ENCODE data around the gene IFNA8. TPM values are rescaled to one million over a fixed set of nuclear protein-coding genes. Genes with fewer than 3 reads are reported as not detected.

The IFNA8 gene
- total RNA-seq, 1 experiment from 2014 or later, result not detected

GRCh38 chr9:21450733-21451394, 41.9 kb downstream of the IFNA8 start:
- no peak overlapping the region for H3K27ac ChIP-seq (ENCODE audit: low read depth, low read length, poor library complexity, severe bottlenecking)
- DNase-seq (ENCODE audit: low spot score), result no peak
- no peaks in the 10 kb centered on the region for H3K9me3 ChIP-seq (ENCODE audit: low read depth, low read length, poor library complexity, severe bottlenecking)
- ChIA-PET CTCF (no interaction called here), POLR2A (ENCODE audit: low non-redundant PET) (no interaction called here)
- H3K4me3 ChIP-seq (ENCODE audit: low read depth, low read length, poor library complexity, severe bottlenecking), result no peak overlapping the region
- no peak for TF ChIP-seq EZH2 (IDR thresholded peaks at IDR 0.05; ENCODE audit: borderline replicate concordance, low read depth, low read length, poor library complexity, severe bottlenecking)
- no peak for TF ChIP-seq CTCF (conservative IDR thresholded peaks at IDR 0.05; ENCODE audit: low read depth, low read length)
- intact Hi-C loops (cut with micrococcal nuclease; ENCODE audit: unreplicated experiment), result no loop called here
- BruUV-seq (replicated peaks), result no TSS peak
- H3K27me3 ChIP-seq (replicated peaks; ENCODE audit: insufficient read depth, low read depth, low read length, poor library complexity), result no peaks in the 10 kb centered on the region
- H3K4me1 ChIP-seq (ENCODE audit: insufficient read depth, low read length, poor library complexity, severe bottlenecking), result no peaks in the 10 kb centered on the region
- no peaks in the 10 kb centered on the region for H3K36me3 ChIP-seq (ENCODE audit: insufficient read depth, low read length, poor library complexity, severe bottlenecking)

GRCh38 chr9:21452681-21453080, 43.8 kb downstream of the IFNA8 start:
- intact Hi-C loops (cut with micrococcal nuclease; ENCODE audit: unreplicated experiment), result no loop called here

GRCh38 chr9:21454149-21454548, 45.2 kb downstream of the IFNA8 start:
- no peak for DNase-seq (ENCODE audit: low spot score)
- Histone ChIP-seq H3K4me3 (ENCODE audit: low read depth, low read length, poor library complexity, severe bottlenecking) (no peak overlapping the region), H3K9me3 (ENCODE audit: low read depth, low read length, poor library complexity, severe bottlenecking) (no peaks in the 10 kb centered on the region), H3K4me1 (ENCODE audit: insufficient read depth, low read length, poor library complexity, severe bottlenecking) (no peaks in the 10 kb centered on the region), H3K27ac (ENCODE audit: low read depth, low read length, poor library complexity, severe bottlenecking) (no peak overlapping the region), H3K27me3 (replicated peaks; ENCODE audit: insufficient read depth, low read depth, low read length, poor library complexity) (no peaks in the 10 kb centered on the region), H3K36me3 (ENCODE audit: insufficient read depth, low read length, poor library complexity, severe bottlenecking) (no peaks in the 10 kb centered on the region)
- CTCF ChIA-PET, result no interaction called here
- intact Hi-C loops (cut with micrococcal nuclease; ENCODE audit: unreplicated experiment), result no loop called here
- no TSS peak for BruUV-seq (replicated peaks)
- POLR2A ChIA-PET (ENCODE audit: low non-redundant PET), result no interaction called here
- TF ChIP-seq EZH2 (IDR thresholded peaks at IDR 0.05; ENCODE audit: borderline replicate concordance, low read depth, low read length, poor library complexity, severe bottlenecking), result no peak
- no peak for TF ChIP-seq CTCF (conservative IDR thresholded peaks at IDR 0.05; ENCODE audit: low read depth, low read length)

More at GRCh38 chr9:21452681-21453080, 43.8 kb downstream of the IFNA8 start:
- no peak overlapping the region for H3K4me3 ChIP-seq (ENCODE audit: low read depth, low read length, poor library complexity, severe bottlenecking)
- H3K27me3 ChIP-seq (replicated peaks; ENCODE audit: insufficient read depth, low read depth, low read length, poor library complexity), result no peaks in the 10 kb centered on the region
- CTCF ChIA-PET, result no interaction called here
- no TSS peak for BruUV-seq (replicated peaks)
- POLR2A ChIA-PET (ENCODE audit: low non-redundant PET), result no interaction called here
- H3K27ac ChIP-seq (ENCODE audit: low read depth, low read length, poor library complexity, severe bottlenecking), result no peak overlapping the region
- no peaks in the 10 kb centered on the region for H3K36me3 ChIP-seq (ENCODE audit: insufficient read depth, low read length, poor library complexity, severe bottlenecking)
- DNase-seq (ENCODE audit: low spot score), result no peak
- TF ChIP-seq CTCF (conservative IDR thresholded peaks at IDR 0.05; ENCODE audit: low read depth, low read length) (no peak), EZH2 (IDR thresholded peaks at IDR 0.05; ENCODE audit: borderline replicate concordance, low read depth, low read length, poor library complexity, severe bottlenecking) (no peak)
- H3K9me3 ChIP-seq (ENCODE audit: low read depth, low read length, poor library complexity, severe bottlenecking), result no peaks in the 10 kb centered on the region
- H3K4me1 ChIP-seq (ENCODE audit: insufficient read depth, low read length, poor library complexity, severe bottlenecking), result no peaks in the 10 kb centered on the region
